HEK293 (cell line): Measurements from ENCODE around the gene WDR82.

Experiments used
- CTCF ChIA-PET: fragments of 350-600 bp; formaldehyde crosslinking; extraction: SDS; loops from one replicate; lab custom pipeline; 2021; ENCODE audit warnings: antibody characterized with exemption; lab: Yijun Ruan, JAX
- POLR2A ChIA-PET: fragments of 300-600 bp; formaldehyde crosslinking; extraction: SDS; loops from one replicate; lab custom pipeline; 2020; ENCODE audit warnings: antibody characterized with exemption, inconsistent platforms; lab: Yijun Ruan, JAX
- H3K27ac ChIP-seq: fragments of 200-500 bp; sonication (Bioruptor generic); 2 replicates; pipeline ENCODE4 v1.5.1; 2014; ENCODE audit warnings: low read depth, low read length, control low read depth, inconsistent platforms; ENCODE audit errors: extremely low read depth
- H3K36me3 ChIP-seq, 2 experiments: fragments of 200-500 bp in 1 of 2; sonication (Bioruptor generic) in 1 of 2; 1 replicate in 1 of 2; 2 replicates in 1 of 2; pipeline ENCODE4 v1.5.1; 2014 to 2017; ENCODE audit warnings: inconsistent platforms in 2 of 2, low read length in 2 of 2; ENCODE audit not compliant: control insufficient read depth in 2 of 2, insufficient read depth in 1 of 2
- H3K4me1 ChIP-seq: fragments of 200-500 bp; sonication (Bioruptor generic); 2 replicates; pipeline ENCODE4 v1.5.1; 2014; ENCODE audit warnings: mild to moderate bottlenecking, low read length, inconsistent platforms; ENCODE audit not compliant: control insufficient read depth, insufficient read depth
- H3K4me3 ChIP-seq: 2 replicates; pipeline ENCODE4 v1.5.1; 2011; ENCODE audit warnings: low read depth, mild to moderate bottlenecking, control low read depth, low read length, moderate library complexity
- H3K9me3 ChIP-seq: fragments of 200-500 bp; sonication (Bioruptor generic); 2 replicates; pipeline ENCODE4 v1.5.1; 2014; ENCODE audit warnings: low read depth, low read length, inconsistent platforms; ENCODE audit not compliant: control insufficient read depth, insufficient read depth
- GLIS2 ChIP-seq: fragments of 450-650 bp; formaldehyde crosslinking; IDR thresholded peaks from 2 replicates; pipeline ENCODE4 v1.5.1; 2016; ENCODE audit warnings: missing biosample characterization, missing genetic modification characterization
- HIC1 ChIP-seq: fragments of 450-650 bp; formaldehyde crosslinking; IDR thresholded peaks from 2 replicates; pipeline ENCODE4 v1.5.1; 2016; ENCODE audit warnings: missing biosample characterization, missing genetic modification characterization
- HOXC10 ChIP-seq: sonication (generic); formaldehyde crosslinking; IDR thresholded peaks from 2 replicates; pipeline ENCODE4 v1.8.1; 2023; ENCODE audit warnings: mild to moderate bottlenecking, missing genetic modification reagents
- INSM2 ChIP-seq: fragments of 450-650 bp; formaldehyde crosslinking; IDR thresholded peaks from 2 replicates; pipeline ENCODE4 v1.5.1; 2016; ENCODE audit warnings: missing biosample characterization, missing genetic modification characterization
- KLF8 ChIP-seq: fragments of 450-650 bp; formaldehyde crosslinking; IDR thresholded peaks from 2 replicates; pipeline ENCODE4 v1.5.1; 2016; ENCODE audit warnings: missing biosample characterization, missing genetic modification characterization
- MZF1 ChIP-seq: fragments of 450-650 bp; formaldehyde crosslinking; IDR thresholded peaks from 2 replicates; pipeline ENCODE4 v1.5.1; 2017; ENCODE audit warnings: missing biosample characterization, missing genetic modification characterization, borderline replicate concordance
- PRDM10 ChIP-seq: fragments of 450-650 bp; formaldehyde crosslinking; IDR thresholded peaks from 2 replicates; pipeline ENCODE4 v1.5.1; 2016; ENCODE audit warnings: missing biosample characterization, missing genetic modification characterization
- SCRT1 ChIP-seq: fragments of 450-650 bp; formaldehyde crosslinking; IDR thresholded peaks from 2 replicates; pipeline ENCODE4 v1.5.1; 2016; ENCODE audit warnings: missing biosample characterization, missing genetic modification characterization, borderline replicate concordance
- ZBTB7A ChIP-seq: fragments of 450-650 bp; formaldehyde crosslinking; IDR thresholded peaks from 2 replicates; pipeline ENCODE4 v1.5.1; 2016; ENCODE audit warnings: low read depth, missing biosample characterization, missing genetic modification characterization
- ZFP37 ChIP-seq: fragments of 450-650 bp; formaldehyde crosslinking; IDR thresholded peaks from 2 replicates; pipeline ENCODE4 v1.5.1; 2016; ENCODE audit warnings: missing biosample characterization, missing genetic modification characterization
- ZNF132 ChIP-seq: fragments of 450-650 bp; formaldehyde crosslinking; IDR thresholded peaks from 2 replicates; pipeline ENCODE4 v1.5.1; 2017; ENCODE audit warnings: missing biosample characterization, missing genetic modification characterization, borderline replicate concordance
- ZNF138 ChIP-seq: fragments of 450-650 bp; formaldehyde crosslinking; IDR thresholded peaks from 2 replicates; pipeline ENCODE4 v1.5.1; 2016; ENCODE audit warnings: missing biosample characterization, missing genetic modification characterization, borderline replicate concordance
- ZNF184 ChIP-seq: fragments of 450-650 bp; IDR thresholded peaks from 2 replicates; pipeline ENCODE4 v1.5.1; 2018; ENCODE audit warnings: missing biosample characterization, mild to moderate bottlenecking, missing genetic modification characterization
- ZNF2 ChIP-seq: fragments of 450-650 bp; formaldehyde crosslinking; IDR thresholded peaks from 2 replicates; pipeline ENCODE4 v1.5.1; 2016; ENCODE audit warnings: missing biosample characterization, missing genetic modification characterization
- ZNF223 ChIP-seq: fragments of 450-650 bp; formaldehyde crosslinking; IDR thresholded peaks from 2 replicates; pipeline ENCODE4 v1.5.1; 2016; ENCODE audit warnings: missing biosample characterization, missing genetic modification characterization
- ZNF239 ChIP-seq: fragments of 450-650 bp; formaldehyde crosslinking; IDR thresholded peaks from 2 replicates; pipeline ENCODE4 v1.5.1; 2016; ENCODE audit warnings: missing biosample characterization, missing genetic modification characterization
- ZNF292 ChIP-seq: fragments of 450-650 bp; formaldehyde crosslinking; IDR thresholded peaks from 2 replicates; pipeline ENCODE4 v1.5.1; 2016; ENCODE audit warnings: low read depth, missing biosample characterization, missing genetic modification characterization, borderline replicate concordance
- ZNF335 ChIP-seq: fragments of 450-650 bp; formaldehyde crosslinking; conservative IDR thresholded peaks from 2 replicates; pipeline ENCODE4 v1.5.1; 2016; ENCODE audit warnings: missing biosample characterization, missing genetic modification characterization
- ZNF416 ChIP-seq: fragments of 450-650 bp; formaldehyde crosslinking; IDR thresholded peaks from 2 replicates; pipeline ENCODE4 v1.5.1; 2016; ENCODE audit warnings: missing biosample characterization, missing genetic modification characterization
- ZNF473 ChIP-seq: fragments of 450-650 bp; formaldehyde crosslinking; IDR thresholded peaks from 2 replicates; pipeline ENCODE4 v1.5.1; 2017; ENCODE audit warnings: missing biosample characterization, missing genetic modification characterization
- ZNF529 ChIP-seq: fragments of 450-650 bp; formaldehyde crosslinking; IDR thresholded peaks from 2 replicates; pipeline ENCODE4 v1.5.1; 2017; ENCODE audit warnings: missing genetic modification characterization, missing biosample characterization; ENCODE audit not compliant: insufficient replicate concordance
- ZNF530 ChIP-seq: fragments of 450-650 bp; formaldehyde crosslinking; IDR thresholded peaks from 2 replicates; pipeline ENCODE4 v1.5.1; 2016; ENCODE audit warnings: low read depth, missing biosample characterization, missing genetic modification characterization
- ZNF544 ChIP-seq: fragments of 450-650 bp; formaldehyde crosslinking; IDR thresholded peaks from 2 replicates; pipeline ENCODE4 v1.5.0; 2017; ENCODE audit warnings: missing biosample characterization, missing genetic modification characterization
- ZNF549 ChIP-seq: fragments of 450-650 bp; IDR thresholded peaks from 2 replicates; pipeline ENCODE4 v1.5.1; 2018; ENCODE audit warnings: missing biosample characterization, missing genetic modification characterization, mild to moderate bottlenecking, inconsistent platforms, moderate library complexity
- ZNF639 ChIP-seq: fragments of 450-650 bp; formaldehyde crosslinking; IDR thresholded peaks from 2 replicates; pipeline ENCODE4 v1.5.1; 2016; ENCODE audit warnings: missing biosample characterization, missing genetic modification characterization
- ZNF654 ChIP-seq: fragments of 450-650 bp; formaldehyde crosslinking; IDR thresholded peaks from 2 replicates; pipeline ENCODE4 v1.5.1; 2016; ENCODE audit warnings: low read depth, missing biosample characterization, missing genetic modification characterization
- ZNF76 ChIP-seq: fragments of 450-650 bp; formaldehyde crosslinking; IDR thresholded peaks from 2 replicates; pipeline ENCODE4; 2016; ENCODE audit warnings: low read depth, missing biosample characterization, missing genetic modification characterization, borderline replicate concordance
- ZNF777 ChIP-seq: fragments of 450-650 bp; formaldehyde crosslinking; IDR thresholded peaks from 2 replicates; pipeline ENCODE4 v1.5.1; 2017; ENCODE audit warnings: missing biosample characterization, missing genetic modification characterization, borderline replicate concordance
- ZNF837 ChIP-seq: fragments of 450-650 bp; formaldehyde crosslinking; IDR thresholded peaks from 2 replicates; pipeline ENCODE4 v1.5.1; 2016; ENCODE audit warnings: missing biosample characterization, missing genetic modification characterization

The WDR82 gene

GRCh38 chr3:52220380-52221026 is 57.9 kb downstream of the WDR82 start (continued):
- 0 out of 2 replicates have a peak, but pooled peaks have one; percentile 34 for TF ChIP-seq ZNF76 (tag by site-specific recombination)
- no peak for TF ChIP-seq ZNF777
- peak; percentile 39; the same call in 1 of the 2 replicates for TF ChIP-seq PRDM10 (tag by site-specific recombination)
- TF ChIP-seq ZNF530 (tag by site-specific recombination): no peak
- TF ChIP-seq ZNF223 (tag by site-specific recombination): no peak
- peak; percentile 62 for TF ChIP-seq ZNF654
- no peak for TF ChIP-seq ZNF549 (tag by site-specific recombination)
- no peak for TF ChIP-seq KLF8 (tag by site-specific recombination)
- TF ChIP-seq INSM2: no peak
- no peak for TF ChIP-seq ZNF639 (tag by site-specific recombination)
- TF ChIP-seq ZNF184: no peak
- TF ChIP-seq ZNF292 (tag by site-specific recombination): no peak
- TF ChIP-seq ZNF2 (tag by site-specific recombination): peak; percentile 75; the same call in 1 of the 2 replicates
- 0 out of 2 replicates have a peak, but pooled peaks have one; percentile 21 for TF ChIP-seq ZNF335

DNA sequence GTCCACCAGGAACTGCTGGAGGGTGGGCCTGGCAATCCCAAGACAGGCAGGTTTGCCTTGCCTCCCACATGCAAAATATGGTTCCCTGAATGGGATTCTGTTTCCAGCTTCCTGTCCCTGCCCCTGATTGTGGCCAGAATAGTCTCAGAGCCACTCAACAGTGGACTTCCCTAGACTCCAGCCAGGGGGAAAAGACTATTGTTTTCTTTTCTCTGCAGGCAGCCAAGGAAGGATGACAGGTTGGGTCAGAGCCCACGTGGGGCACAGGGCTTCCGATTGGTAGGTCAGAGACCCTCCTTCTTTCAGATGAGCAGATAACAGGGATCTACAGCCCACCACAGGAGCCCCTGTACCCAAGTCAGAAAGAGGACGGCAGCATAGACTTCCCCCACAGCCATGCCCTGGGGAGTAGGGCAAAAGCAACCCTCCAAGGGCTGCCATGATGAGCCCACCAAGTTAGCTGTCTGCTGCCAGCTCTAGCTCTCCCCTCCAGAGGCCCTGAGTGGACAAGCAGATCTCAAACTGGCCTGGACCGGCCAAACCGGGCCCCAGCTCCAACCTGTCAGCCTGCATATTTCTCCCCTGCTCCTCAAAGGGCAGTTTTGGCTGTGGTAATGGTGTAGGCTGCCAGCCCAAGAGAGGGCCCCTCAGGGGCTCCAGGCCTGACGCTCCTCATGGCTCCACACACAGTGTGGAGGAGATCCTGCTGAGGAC is 59.4 kb downstream of the WDR82 start:
- H3K27ac ChIP-seq: no peak overlapping the region
- ChIA-PET CTCF (interaction anchor here (0.7 to 8.1 kb wide), 11 partner anchors 10 to 303 kb away, joined by 3 to 95 read pairs (median 10); no protein-coding TSS in a partner anchor), POLR2A (no interaction called here)
- no peak overlapping the region for H3K4me3 ChIP-seq
- H3K4me1 ChIP-seq: no peaks in the 10 kb centered on the region
- peaks cover 0 to 20% of the 10 kb centered on the region in 2 experiments; a peak in 2 of 3 replicates for H3K36me3 ChIP-seq
- no peaks in the 10 kb centered on the region for H3K9me3 ChIP-seq
- no peak for TF ChIP-seq ZNF473
- no peak for TF ChIP-seq ZNF837 (tag by site-specific recombination)
- TF ChIP-seq ZFP37: no peak
- TF ChIP-seq MZF1: no peak
- TF ChIP-seq HOXC10 (CRISPR knock-in tag): no peak
- no peak for TF ChIP-seq HIC1 (tag by site-specific recombination)
- TF ChIP-seq SCRT1 (tag by site-specific recombination): no peak
- TF ChIP-seq ZNF416 (tag by site-specific recombination): no peak
- TF ChIP-seq GLIS2 (tag by site-specific recombination): no peak
- no peak for TF ChIP-seq ZNF239 (tag by site-specific recombination)
- TF ChIP-seq ZNF529: no peak
- no peak for TF ChIP-seq ZBTB7A
- TF ChIP-seq ZNF544 (tag by site-specific recombination): no peak
- TF ChIP-seq ZNF138 (tag by site-specific recombination): no peak
- TF ChIP-seq ZNF132 (tag by site-specific recombination): no peak
